NCI-H2171 treated with DMSO at 0.1 percent for 48 hours (cell line): Measurements from ENCODE around the gene RNF167.
A peak's percentile ranks its signal among the peaks of the same experiment; 100 is the strongest.

Experiments
- DNase-seq: peaks from one replicate; lab custom pipeline; 2025; lab: John Stamatoyannopoulos, UW

RNF167 gene

DNA sequence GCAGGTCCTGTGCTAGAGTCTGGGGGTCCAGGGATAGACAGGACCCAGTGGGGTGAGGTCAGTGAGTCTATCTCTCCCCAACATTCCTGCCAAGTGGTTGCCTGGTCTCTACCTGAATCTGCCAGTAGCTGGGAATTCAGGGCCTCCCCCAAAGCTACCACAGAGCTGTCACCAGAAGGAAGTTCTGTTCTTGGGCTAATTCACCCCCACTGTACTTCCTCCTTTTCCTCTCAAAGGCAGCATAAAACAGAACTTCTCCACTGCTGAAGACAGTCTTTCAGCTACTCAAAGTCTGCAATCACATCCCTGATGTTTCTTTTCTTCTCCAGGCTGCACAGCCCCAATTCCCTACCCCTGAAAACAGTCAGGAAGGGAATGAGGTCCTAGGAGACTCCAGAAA lies 38.7 kb downstream of the RNF167 start:
- DNase-seq, result no peak

DNA sequence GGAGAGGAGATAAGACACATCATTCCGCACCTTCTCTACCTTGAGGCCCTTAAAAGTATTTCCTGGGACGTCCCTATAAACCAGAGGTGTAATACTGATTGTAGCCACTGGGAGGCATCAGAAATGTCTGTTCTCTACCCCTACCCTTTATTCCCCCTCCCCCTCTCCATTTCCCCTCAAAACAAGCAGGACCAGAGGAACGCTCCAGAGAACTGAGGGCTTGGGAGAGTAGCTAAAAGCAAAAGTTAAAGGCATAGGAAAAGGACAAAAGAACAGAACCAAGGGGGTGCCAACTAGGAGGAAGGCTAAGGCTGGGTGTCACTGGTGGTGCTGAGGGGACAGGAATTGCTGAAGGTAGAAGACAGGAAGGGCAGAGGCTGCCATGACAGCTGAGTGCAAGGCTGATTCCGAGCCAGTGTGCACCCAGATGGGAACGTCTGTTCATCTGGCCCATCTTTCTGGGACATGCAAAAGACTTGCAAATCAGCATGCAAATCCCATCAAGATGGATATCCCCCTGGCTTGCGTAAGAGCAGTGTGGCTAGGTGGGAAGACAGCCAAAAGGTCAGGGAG lies 40.7 kb downstream of the RNF167 start:
- peak; percentile 19 for DNase-seq

GRCh38 chr17:4982305-4982704 lies 42.2 kb downstream of the RNF167 start:
- DNase-seq, result no peak

DNA sequence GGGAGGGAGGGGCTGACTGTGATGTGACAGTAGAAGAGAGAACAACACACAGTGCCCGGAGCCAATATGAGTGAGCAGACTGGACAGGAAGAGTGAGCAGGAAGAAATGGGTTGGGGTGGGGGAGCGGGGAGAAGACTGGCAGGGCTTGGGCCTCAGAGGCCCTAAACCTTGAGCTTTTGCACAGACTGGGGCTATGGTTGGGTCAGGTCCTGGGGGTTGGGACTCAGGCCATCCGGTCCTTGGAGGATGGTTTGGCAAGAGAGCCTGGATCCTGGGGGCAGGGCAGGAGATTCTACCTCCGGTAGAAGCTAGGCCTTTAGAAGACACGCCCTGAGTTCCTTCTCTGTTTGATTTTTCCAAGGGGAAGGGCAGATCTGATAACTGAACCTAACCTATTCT lies 46.3 kb downstream of the RNF167 start:
- peak; percentile 31 for DNase-seq

- DNase-seq, result peak; percentile 96
Measured at GRCh38 chr17:4986951-4987766, 47.1 kb downstream of the RNF167 start, which contains the start of gene CAMTA2. CAMTA2 (minus strand) TSS chr17:4987675; CDS start chr17:4986222, 1,453 bp downstream.

DNA sequence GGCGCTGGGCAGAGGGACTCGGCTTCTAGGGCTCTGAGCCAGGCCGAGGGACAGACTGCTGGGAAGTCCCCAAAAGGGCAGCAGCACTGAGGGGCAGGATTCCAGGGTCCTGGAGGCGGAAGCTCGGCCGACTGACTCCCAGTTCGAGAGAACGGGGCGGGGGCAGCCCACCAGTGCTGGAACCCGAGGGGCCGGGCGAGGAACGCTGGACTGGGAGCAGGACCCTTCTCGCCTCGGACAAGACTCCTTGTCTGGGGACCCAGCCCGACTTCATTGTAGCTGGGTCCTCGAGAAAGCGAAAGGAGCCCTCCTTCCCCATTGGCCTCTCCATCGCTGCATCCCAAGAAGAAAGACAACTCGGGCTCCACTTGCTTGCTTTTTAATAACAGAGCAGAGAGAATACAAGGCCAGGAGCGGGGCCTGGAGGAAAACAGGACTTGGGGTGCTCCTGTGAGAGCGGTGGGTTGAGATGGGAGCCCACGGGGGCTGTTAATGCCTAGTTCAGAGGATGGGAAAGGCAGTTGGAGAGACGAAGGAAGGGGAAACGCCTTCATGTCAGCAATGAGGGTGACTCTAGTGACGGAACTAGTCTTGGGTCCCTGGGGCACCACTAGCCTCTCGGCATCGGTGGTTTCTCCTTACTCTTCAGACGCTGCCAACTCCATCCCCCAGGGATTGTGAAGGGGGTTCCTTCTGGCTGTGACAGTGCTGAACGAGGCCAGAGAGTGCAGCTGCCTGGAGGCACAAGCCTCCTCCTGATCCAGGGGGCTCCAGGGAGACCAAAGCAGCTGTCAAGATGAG lies 47.9 kb downstream of the RNF167 start:
- peak; percentile 86 for DNase-seq

DNA sequence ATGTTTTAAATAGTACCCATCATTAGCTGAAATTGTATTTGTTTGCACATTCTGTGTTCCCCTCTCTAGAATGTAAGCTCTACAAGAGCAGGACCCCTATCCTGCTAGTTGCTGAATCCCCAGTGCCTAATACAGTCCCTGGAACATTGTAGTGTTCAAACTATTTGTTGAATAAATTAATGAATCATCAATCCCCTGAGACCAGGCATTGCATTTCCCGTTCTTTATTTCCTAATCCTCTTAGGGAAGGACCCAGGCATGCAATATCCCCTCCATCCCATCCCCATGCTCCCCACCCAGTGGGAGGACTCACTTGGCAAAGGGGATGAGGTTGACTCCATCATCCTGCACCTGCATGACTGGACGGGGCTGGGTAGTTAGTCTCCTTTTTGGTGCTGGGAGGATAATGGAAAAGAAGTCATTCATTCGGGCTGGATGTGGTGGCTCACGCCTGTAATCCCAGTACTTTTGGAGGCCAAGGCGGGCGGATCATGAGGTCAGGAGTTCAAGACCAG lies 54.1 kb downstream of the RNF167 start:
- no peak for DNase-seq
